NT2/D1 (cell line): Measurements from ENCODE around the gene OLFM3.

Source experiments
- DNase-seq: peaks from one replicate; pipeline ENCODE4 v3.0.0-alpha.2; 2011; ENCODE audit warnings: low read depth, low spot score
- H3K27me3 ChIP-seq: 2 replicates; pipeline ENCODE4 v1.6.0; 2011; ENCODE audit warnings: mild to moderate bottlenecking; ENCODE audit not compliant: insufficient read length, insufficient read depth
- H3K36me3 ChIP-seq: 2 replicates; pipeline ENCODE4 v1.6.1; 2011; ENCODE audit warnings: mild to moderate bottlenecking, low read length, mixed read lengths; ENCODE audit not compliant: insufficient read depth, insufficient read length
- H3K4me1 ChIP-seq: 2 replicates; pipeline ENCODE4 v1.5.1; 2011; ENCODE audit not compliant: insufficient read depth, insufficient read length
- H3K4me3 ChIP-seq: 2 replicates; pipeline ENCODE4 v1.5.1; 2011; ENCODE audit warnings: low read depth; ENCODE audit not compliant: insufficient read length
- H3K9ac ChIP-seq: 2 replicates; pipeline ENCODE4 v1.6.0; 2011; ENCODE audit warnings: low read depth; ENCODE audit not compliant: insufficient read length
- H3K9me3 ChIP-seq: 2 replicates; pipeline ENCODE4 v1.5.1; 2011; ENCODE audit warnings: mild to moderate bottlenecking, low read length; ENCODE audit not compliant: insufficient read depth
- SUZ12 ChIP-seq: IDR thresholded peaks from 2 replicates; pipeline ENCODE4 v1.6.1; 2011; ENCODE audit not compliant: insufficient read length, insufficient read depth; ENCODE audit errors: extremely low read depth
- YY1 ChIP-seq: IDR thresholded peaks from 2 replicates; pipeline ENCODE4 v1.6.1; 2011; ENCODE audit not compliant: insufficient read length, insufficient read depth
- ZNF274 ChIP-seq: IDR thresholded peaks from 2 replicates; pipeline ENCODE4 v1.6.1; 2011; ENCODE audit warnings: mild to moderate bottlenecking, low read depth, low read length

The OLFM3 gene

DNA sequence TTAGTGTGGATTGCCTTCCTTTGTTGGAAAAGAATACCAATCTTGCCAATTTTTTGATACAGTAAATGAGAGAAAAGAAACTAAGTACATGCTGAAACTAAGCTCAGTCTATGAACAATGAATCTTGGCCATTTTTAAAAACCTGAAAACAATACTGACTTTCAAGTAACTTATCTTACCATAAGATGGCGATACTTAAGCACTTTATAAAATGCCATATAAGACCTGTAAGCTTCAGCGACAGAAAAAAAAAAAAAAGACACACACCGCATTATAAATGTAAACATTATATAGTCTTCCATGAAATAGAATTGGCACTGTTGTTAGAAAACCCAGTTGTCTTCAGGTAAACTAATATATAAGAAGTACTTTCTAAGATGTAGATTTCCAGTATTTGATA is 3.0 kb downstream of the OLFM3 start:
- no peak for DNase-seq
- Histone ChIP-seq H3K27me3 (peaks cover 13% of the 10 kb centered on the region), H3K9ac (no peak overlapping the region), H3K9me3 (no peaks in the 10 kb centered on the region), H3K36me3 (no peaks in the 10 kb centered on the region), H3K4me3 (no peak overlapping the region), H3K4me1 (no peaks in the 10 kb centered on the region)
- TF ChIP-seq SUZ12 (no peak), YY1 (no peak), ZNF274 (no peak)

DNA sequence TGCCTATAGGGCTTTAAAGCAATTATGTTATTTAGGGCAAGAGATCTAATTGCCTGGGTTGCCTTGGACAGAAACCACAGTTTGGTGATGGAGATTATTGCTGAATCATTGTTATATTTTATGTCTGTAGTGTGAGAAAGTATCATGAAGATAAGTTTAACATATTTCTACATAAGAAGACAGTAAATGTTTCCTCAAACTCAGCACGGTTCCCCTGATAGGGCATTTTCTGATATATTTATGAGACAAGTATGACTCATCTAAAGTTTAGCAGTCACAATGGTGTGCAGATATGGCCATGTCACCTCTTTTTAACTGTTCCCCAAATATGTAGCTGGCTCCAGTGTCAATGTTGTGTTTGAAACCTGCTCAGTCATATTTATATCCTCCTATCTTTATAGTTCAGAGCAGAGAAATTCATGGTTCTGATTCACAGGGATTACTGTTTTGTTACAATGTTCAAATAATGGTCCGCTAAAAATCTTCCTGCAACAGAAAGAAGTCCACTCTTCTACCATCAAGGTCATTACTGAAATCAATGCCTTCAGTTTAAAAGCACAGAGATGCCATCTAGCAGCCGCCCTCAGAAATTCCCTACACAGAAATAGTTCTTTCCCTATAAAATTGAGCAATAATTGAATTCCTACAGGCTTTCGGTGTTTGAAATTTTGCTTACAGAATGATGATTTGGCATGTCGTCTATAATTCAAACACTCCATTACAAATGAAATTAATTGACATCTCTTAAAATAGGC is 3.7 kb downstream of the OLFM3 start:
- Histone ChIP-seq H3K4me3 (no peak overlapping the region), H3K36me3 (no peaks in the 10 kb centered on the region), H3K27me3 (peaks cover 13% of the 10 kb centered on the region), H3K4me1 (no peaks in the 10 kb centered on the region), H3K9me3 (no peaks in the 10 kb centered on the region), H3K9ac (no peak overlapping the region)
- TF ChIP-seq YY1, result no peak
- TF ChIP-seq ZNF274, result no peak
- TF ChIP-seq SUZ12, result no peak
- no peak for DNase-seq

DNA sequence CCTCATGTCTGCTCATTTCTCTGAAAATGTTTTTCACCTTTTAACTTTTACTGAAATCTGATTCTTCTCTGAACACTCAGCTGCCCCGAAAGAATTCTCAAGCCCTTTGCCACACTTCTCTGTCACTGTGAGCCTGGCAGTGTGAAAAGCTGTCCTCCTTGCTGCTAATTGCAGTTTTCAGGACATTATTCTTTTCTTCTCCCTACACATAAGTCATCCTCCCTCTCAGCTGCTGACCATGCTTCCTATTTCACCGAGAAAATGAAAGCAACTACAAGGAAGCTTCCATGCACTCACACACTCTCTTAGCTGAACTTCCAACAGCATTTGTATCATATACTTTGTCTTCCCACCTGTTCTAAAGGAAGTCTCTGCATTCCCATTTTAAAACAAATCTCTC is 15.8 kb downstream of the OLFM3 start:
- peaks cover 11% of the 10 kb centered on the region; the same call in 1 of the 2 replicates for H3K9me3 ChIP-seq
- no peak for DNase-seq
- no peak overlapping the region for H3K9ac ChIP-seq
- TF ChIP-seq YY1 (no peak), SUZ12 (no peak), ZNF274 (no peak)
- no peaks in the 10 kb centered on the region for H3K27me3 ChIP-seq
- no peak overlapping the region for H3K4me3 ChIP-seq
- no peaks in the 10 kb centered on the region for H3K36me3 ChIP-seq
- no peaks in the 10 kb centered on the region for H3K4me1 ChIP-seq

- no peak overlapping the region for H3K9ac ChIP-seq
- no peak for DNase-seq
- peaks cover 11% of the 10 kb centered on the region; the same call in 1 of the 2 replicates for H3K9me3 ChIP-seq
- H3K4me3 ChIP-seq, result no peak overlapping the region
- TF ChIP-seq ZNF274 (no peak), YY1 (no peak), SUZ12 (no peak)
- no peaks in the 10 kb centered on the region for H3K36me3 ChIP-seq
- no peaks in the 10 kb centered on the region for H3K4me1 ChIP-seq
- H3K27me3 ChIP-seq, result no peaks in the 10 kb centered on the region
Observed at GRCh38 chr1:101977266-101977665, 19.5 kb downstream of the OLFM3 start.

DNA sequence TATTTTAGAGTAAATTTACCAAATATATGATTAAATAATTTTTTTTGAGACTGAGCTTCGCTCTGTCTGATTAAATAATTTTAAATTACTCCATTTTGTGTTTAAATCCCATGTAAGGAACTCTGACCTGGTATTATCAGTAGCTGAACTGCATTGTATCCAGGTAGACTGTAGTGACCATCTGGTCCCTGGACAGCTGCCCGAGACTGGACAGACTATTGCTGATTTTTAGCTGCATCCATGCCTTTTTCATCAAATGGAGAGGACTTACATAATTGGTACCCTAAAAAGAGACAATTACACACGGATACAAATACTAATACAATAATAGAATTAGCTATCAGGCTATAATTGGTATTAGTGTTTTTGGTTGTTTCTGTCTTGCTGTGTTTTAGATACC is 20.6 kb downstream of the OLFM3 start:
- Histone ChIP-seq H3K36me3 (no peaks in the 10 kb centered on the region), H3K4me3 (no peak overlapping the region), H3K9ac (no peak overlapping the region), H3K4me1 (no peaks in the 10 kb centered on the region), H3K27me3 (no peaks in the 10 kb centered on the region), H3K9me3 (peaks cover 11% of the 10 kb centered on the region; the same call in 1 of the 2 replicates)
- TF ChIP-seq SUZ12, result no peak
- TF ChIP-seq ZNF274, result no peak
- no peak for TF ChIP-seq YY1
- DNase-seq, result no peak

DNA sequence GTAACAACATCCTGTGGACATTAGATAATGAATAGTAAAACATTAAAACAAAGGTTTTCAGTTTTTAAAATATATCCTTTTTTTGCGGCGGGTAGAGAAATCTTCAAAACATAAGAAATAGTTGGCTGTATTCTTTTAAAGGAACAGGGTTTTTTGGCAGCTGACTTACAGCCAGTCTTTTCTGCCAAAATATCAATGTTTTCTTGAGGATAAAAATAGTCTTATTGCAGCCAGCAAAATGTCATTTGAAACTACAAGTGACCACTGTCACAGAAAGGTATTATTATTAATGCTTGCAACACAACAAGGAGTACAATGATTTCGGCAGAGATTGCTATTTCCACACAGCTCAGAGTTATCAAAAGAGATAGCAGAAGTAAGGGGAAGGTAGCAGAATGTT is 21.4 kb downstream of the OLFM3 start:
- H3K4me1 ChIP-seq, result no peaks in the 10 kb centered on the region
- H3K27me3 ChIP-seq, result no peaks in the 10 kb centered on the region
- peaks cover 11% of the 10 kb centered on the region; the same call in 1 of the 2 replicates for H3K9me3 ChIP-seq
- no peaks in the 10 kb centered on the region for H3K36me3 ChIP-seq
- no peak overlapping the region for H3K4me3 ChIP-seq
- no peak for DNase-seq
- no peak for TF ChIP-seq ZNF274
- H3K9ac ChIP-seq, result no peak overlapping the region

DNA sequence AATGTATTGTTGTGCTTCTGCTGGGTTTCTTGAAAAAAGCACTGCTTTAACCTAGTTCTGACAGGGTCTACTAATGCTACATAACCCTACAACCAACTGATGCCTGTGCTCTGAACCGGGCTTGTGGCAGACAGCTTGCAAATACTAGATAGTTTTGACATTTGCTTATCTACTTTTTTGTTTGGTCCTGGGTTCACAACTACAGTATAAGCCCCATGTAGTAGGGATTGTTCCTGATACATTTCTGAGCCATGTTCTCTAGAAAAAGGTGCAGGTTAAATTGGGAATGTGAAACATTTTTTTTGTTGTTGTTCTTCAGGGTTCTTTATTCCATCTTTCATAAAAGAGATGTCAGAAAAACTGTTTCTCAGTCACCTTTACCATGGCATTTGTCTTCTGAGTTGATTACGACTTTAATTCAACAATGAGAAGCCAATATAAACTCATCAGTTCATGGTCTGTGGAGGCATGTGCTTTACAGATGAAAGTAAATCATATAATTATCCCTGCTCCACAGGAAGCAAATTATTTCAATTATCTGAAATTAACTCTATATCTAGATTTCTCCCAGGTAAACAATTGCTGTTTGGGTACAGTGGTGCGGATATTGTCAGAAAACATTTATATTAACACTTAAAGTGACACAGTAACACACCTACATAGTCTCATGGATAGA is 22.0 kb downstream of the OLFM3 start:
- DNase-seq, result no peak
- no peaks in the 10 kb centered on the region for H3K4me1 ChIP-seq
- no peak overlapping the region for H3K4me3 ChIP-seq
- H3K36me3 ChIP-seq, result no peaks in the 10 kb centered on the region
- TF ChIP-seq ZNF274 (no peak), YY1 (no peak), SUZ12 (no peak)
- H3K27me3 ChIP-seq, result no peaks in the 10 kb centered on the region
- H3K9ac ChIP-seq, result no peak overlapping the region
- H3K9me3 ChIP-seq, result peaks cover 6% of the 10 kb centered on the region; the same call in 1 of the 2 replicates
